Esophagus squamous epithelium (tissue), 5 donors: ENCODE measurements around the gene TSPAN9. TPM values are rescaled to one million over a fixed set of nuclear protein-coding genes. Genes with fewer than 3 reads are reported as not detected.
A peak's percentile ranks its signal among the peaks of the same experiment; 100 is the strongest.

Source experiments
- DNase-seq: peaks from one replicate; lab custom pipeline; 2025; lab: John Stamatoyannopoulos, UW
- H3K27ac ChIP-seq, 4 donors: fragments of 200-600 bp; sonication (generic); one replicate each; pipeline ENCODE4 v1.5.1; 2016 to 2019; ENCODE audit warnings: mild to moderate bottlenecking in 1 of 4
- H3K27me3 ChIP-seq, 4 donors: fragments of 200-600 bp; sonication (generic); 1 replicate in 3 of 4; 2 replicates in 1 of 4; pipeline versions ENCODE4 v1.5.1 to v1.6.0; 2017 to 2021; ENCODE audit warnings: antibody characterized with exemption in 1 of 4
- H3K36me3 ChIP-seq, 3 donors: fragments of 200-600 bp; sonication (generic); one replicate each; pipeline ENCODE4 v1.5.1; 2016 to 2019
- H3K4me1 ChIP-seq, 3 donors: fragments of 200-600 bp; sonication (generic); one replicate each; pipeline ENCODE4 v1.5.1; 2017 to 2019
- H3K4me3 ChIP-seq, 4 donors: fragments of 200-600 bp; sonication (generic); 1 replicate in 3 of 4; 2 replicates in 1 of 4; pipeline ENCODE4 v1.5.1; 2016 to 2019; ENCODE audit warnings: mild to moderate bottlenecking in 2 of 4, moderate library complexity in 1 of 4
- H3K9me3 ChIP-seq, 3 donors: fragments of 200-600 bp; sonication (generic); one replicate each; pipeline ENCODE4 v1.5.1; 2016 to 2019
- CTCF ChIP-seq, 6 experiments: fragments of 450-650 bp in 4 of 6; fragments of 200-600 bp in 2 of 6; sonication (generic) in 2 of 6; IDR thresholded peaks; one replicate each; pipeline ENCODE4 v1.5.1; 2016 to 2019; ENCODE audit warnings: antibody characterized with exemption in 6 of 6, mild to moderate bottlenecking in 4 of 6, moderate library complexity in 4 of 6
- POLR2A ChIP-seq, 4 donors: fragments of 450-650 bp; IDR thresholded peaks; one replicate each; pipeline ENCODE4 v1.6.1; 2017; ENCODE audit warnings: antibody characterized with exemption in 4 of 4, mild to moderate bottlenecking in 4 of 4, moderate library complexity in 3 of 4
- WGBS, 2 donors: methylation state at CpG; one replicate each; pipeline ENCODE4 v1.1.5; 2018; 5-methylcytosine and 5-hydroxymethylcytosine counted together
- intact Hi-C: fragments of 100-400 bp; cut with DNase I; formaldehyde crosslinking; loops from one replicate; pipeline ENCODE4 v1.15.0; 2022
- total RNA-seq, 4 donors: library from RNA; depleted of rRNA; stranded (reverse); fragments of >200 nt; gene quantifications; one replicate each; pipeline ENCODE4 v1.1.0, GENCODE V29; 2016
- donor health status: DM: yes; HTN: yes; CAD: no.

Gene TSPAN9
- total RNA-seq, 4 donors from 2014 or later, result 10.6 to 23.7 (median 17.6) TPM

- 33 to 51% methylated on average over 3 to 10 of the region's 10 CpGs for WGBS, 2 donors
- no peak for TF ChIP-seq POLR2A (IDR thresholded peaks at IDR 0.05)
- peak in 1 of 6 experiments; percentile 3 for TF ChIP-seq CTCF (IDR thresholded peaks at IDR 0.05)
- H3K9me3 ChIP-seq, result no peaks in the 10 kb centered on the region
- peaks cover 0 to 24% (median 0%) of the 10 kb centered on the region in 4 donors for H3K27me3 ChIP-seq
- peaks cover 0 to 10% (median 0%) of the 10 kb centered on the region in 3 donors for H3K36me3 ChIP-seq
- H3K4me3 ChIP-seq, result no peak overlapping the region
- intact Hi-C loops, result no loop called here
- peaks cover 31 to 70% (median 41%) of the 10 kb centered on the region in 3 donors for H3K4me1 ChIP-seq
- DNase-seq, result no peak
- H3K27ac ChIP-seq, result no peak overlapping the region
These were observed 127.0 kb downstream of the TSPAN9 start for GRCh38 chr12:3204143-3204542.

GRCh38 chr12:3204730-3205531 lies 127.8 kb downstream of the TSPAN9 start:
- no peaks in the 10 kb centered on the region for H3K9me3 ChIP-seq
- H3K4me3 ChIP-seq, result no peak overlapping the region
- H3K4me1 ChIP-seq, result peaks cover 23 to 62% (median 33%) of the 10 kb centered on the region in 3 donors
- TF ChIP-seq POLR2A (IDR thresholded peaks at IDR 0.05), result no peak
- TF ChIP-seq CTCF (IDR thresholded peaks at IDR 0.05), result no peak
- intact Hi-C loops, result no loop called here
- 62 to 86% methylated on average over 8 to 9 of the region's 16 CpGs for WGBS, 2 donors
- H3K27me3 ChIP-seq, result peaks cover 0 to 16% (median 0%) of the 10 kb centered on the region in 4 donors
- no peak overlapping the region for H3K27ac ChIP-seq
- DNase-seq, result no peak
- peaks cover 0 to 10% (median 0%) of the 10 kb centered on the region in 3 donors for H3K36me3 ChIP-seq

GRCh38 chr12:3205742-3206519 lies 128.8 kb downstream of the TSPAN9 start:
- no peak overlapping the region for H3K4me3 ChIP-seq
- no peak for TF ChIP-seq POLR2A (IDR thresholded peaks at IDR 0.05)
- no peak for DNase-seq
- intact Hi-C loops, result no loop called here
- H3K27ac ChIP-seq, result peak overlapping the region in 1 of 4 donors; percentile 19
- H3K4me1 ChIP-seq, result peaks cover 14 to 52% (median 30%) of the 10 kb centered on the region in 3 donors
- H3K36me3 ChIP-seq, result peaks cover 0 to 10% (median 0%) of the 10 kb centered on the region in 3 donors
- no peaks in the 10 kb centered on the region for H3K9me3 ChIP-seq
- peaks cover 0 to 8% (median 0%) of the 10 kb centered on the region in 4 donors for H3K27me3 ChIP-seq
- 60 to 70% methylated on average over 2 to 5 of the region's 13 CpGs for WGBS, 2 donors

GRCh38 chr12:3206536-3207072 lies 129.4 kb downstream of the TSPAN9 start:
- Histone ChIP-seq H3K27ac (no peak overlapping the region), H3K4me3 (no peak overlapping the region), H3K9me3 (no peaks in the 10 kb centered on the region), H3K27me3 (peaks cover 0 to 2% (median 0%) of the 10 kb centered on the region in 4 donors), H3K4me1 (peaks cover 14 to 45% (median 30%) of the 10 kb centered on the region in 3 donors), H3K36me3 (peaks cover 0 to 10% (median 0%) of the 10 kb centered on the region in 3 donors)
- intact Hi-C loops, result no loop called here
- 62 to 94% methylated on average over 5 of the region's 5 CpGs for WGBS, 2 donors
- DNase-seq, result no peak
- no peak for TF ChIP-seq CTCF (IDR thresholded peaks at IDR 0.05)
- TF ChIP-seq POLR2A (IDR thresholded peaks at IDR 0.05), result no peak

GRCh38 chr12:3207175-3207574 lies 130.0 kb downstream of the TSPAN9 start:
- H3K27me3 ChIP-seq, result no peaks in the 10 kb centered on the region
- intact Hi-C loops, result no loop called here
- 58 to 82% methylated on average over 2 to 4 of the region's 7 CpGs for WGBS, 2 donors

More at GRCh38 chr12:3207175-3207574, 130.0 kb downstream of the TSPAN9 start:
- DNase-seq, result no peak
- TF ChIP-seq CTCF (IDR thresholded peaks at IDR 0.05), result no peak
- TF ChIP-seq POLR2A (IDR thresholded peaks at IDR 0.05), result no peak
- no peaks in the 10 kb centered on the region for H3K9me3 ChIP-seq
- no peak overlapping the region for H3K27ac ChIP-seq
- no peak overlapping the region for H3K4me3 ChIP-seq
- H3K36me3 ChIP-seq, result peaks cover 0 to 10% (median 0%) of the 10 kb centered on the region in 3 donors
- peaks cover 14 to 41% (median 30%) of the 10 kb centered on the region in 3 donors for H3K4me1 ChIP-seq
